D721Med (cell line): ENCODE measurements around the gene CPPED1.

Experiments used
- DNase-seq: peaks from one replicate; pipeline ENCODE4 v3.0.0; 2011; ENCODE audit warnings: low spot score; ENCODE audit not compliant: insufficient read length
- FAIRE-seq: peaks from 2 replicates; lab custom pipeline; 2011; peaks lifted over from hg19 to GRCh38; lab: Jason Lieb, UNC
- CTCF ChIP-seq: IDR thresholded peaks from 2 replicates; pipeline ENCODE4 v1.5.1; 2012; ENCODE audit warnings: mild to moderate bottlenecking, control low read depth; ENCODE audit not compliant: insufficient read depth; ENCODE audit errors: missing control alignments

The CPPED1 gene

GRCh38 chr16:12651765-12652512 lies 151.7 kb downstream of the CPPED1 start:
- no peak for DNase-seq
- FAIRE-seq, result no peak
- no peak for TF ChIP-seq CTCF

- FAIRE-seq, result no peak
- no peak for TF ChIP-seq CTCF
These were observed 154.3 kb downstream of the CPPED1 start for GRCh38 chr16:12649356-12649755.

GRCh38 chr16:12646490-12647274 lies 157.0 kb downstream of the CPPED1 start:
- DNase-seq (no peak), FAIRE-seq (no peak)

More at GRCh38 chr16:12649356-12649755, 154.3 kb downstream of the CPPED1 start:
- DNase-seq, result no peak

GRCh38 chr16:12646098-12646489 lies 157.6 kb downstream of the CPPED1 start:
- TF ChIP-seq CTCF, result no peak
- DNase-seq, result no peak
- FAIRE-seq, result no peak

More at GRCh38 chr16:12646490-12647274, 157.0 kb downstream of the CPPED1 start:
- no peak for TF ChIP-seq CTCF

GRCh38 chr16:12643034-12643455 lies 160.6 kb downstream of the CPPED1 start:
- DNase-seq (no peak), FAIRE-seq (no peak)
- no peak for TF ChIP-seq CTCF

- FAIRE-seq (no peak), DNase-seq (no peak)
- TF ChIP-seq CTCF, result no peak
These were observed 164.6 kb downstream of the CPPED1 start for GRCh38 chr16:12639044-12639443.
